RWPE1 (cell line): Measurements from ENCODE around the gene ALS2CL.

Experiments used
- CTCF ChIA-PET: fragments of 350-600 bp; sonication (Branson Sonifier 250); formaldehyde crosslinking; extraction: SDS; loops from one replicate; lab custom pipeline; 2021; lab: Yijun Ruan, JAX
- POLR2A ChIA-PET: fragments of 400-600 bp; formaldehyde crosslinking; extraction: SDS; loops from one replicate; lab custom pipeline; 2020; ENCODE audit warnings: antibody characterized with exemption; ENCODE audit not compliant: low non-redundant PET; lab: Yijun Ruan, JAX
- DNase-seq: peaks from one replicate; pipeline ENCODE4 v3.0.0; 2012; ENCODE audit warnings: low spot score
- H3K27ac ChIP-seq: fragments of 450-650 bp; 2 replicates; pipeline ENCODE4 v1.5.1; 2017
- CTCF ChIP-seq: fragments of 450-650 bp; conservative IDR thresholded peaks from 2 replicates; pipeline ENCODE4 v1.5.1; 2017; ENCODE audit warnings: low read depth, mild to moderate bottlenecking

The ALS2CL gene

GRCh38 chr3:46634856-46635255 lies 58.6 kb downstream of the ALS2CL start:
- POLR2A ChIA-PET: no interaction called here
- H3K27ac ChIP-seq: no peak overlapping the region
- CTCF ChIA-PET: no interaction called here
- TF ChIP-seq CTCF: no peak
- no peak for DNase-seq

- CTCF ChIA-PET: no interaction called here
- POLR2A ChIA-PET: no interaction called here
- no peak overlapping the region for H3K27ac ChIP-seq
- no peak for DNase-seq
- TF ChIP-seq CTCF: no peak
These were observed 60.7 kb downstream of the ALS2CL start for GRCh38 chr3:46632792-46633191.

GRCh38 chr3:46629551-46630517 lies 63.6 kb downstream of the ALS2CL start:
- peak; percentile 9 for DNase-seq
- ChIA-PET CTCF (interaction anchor here (0.6 kb wide), 2 partner anchors 140 to 721 kb away, joined by 3 to 4 read pairs; no protein-coding TSS in a partner anchor), POLR2A (no interaction called here)
- H3K27ac ChIP-seq: no peak overlapping the region
- peak; percentile 67 for TF ChIP-seq CTCF

GRCh38 chr3:46628901-46629369 lies 64.5 kb downstream of the ALS2CL start:
- no peak for TF ChIP-seq CTCF
- DNase-seq: no peak
- POLR2A ChIA-PET: no interaction called here
- CTCF ChIA-PET: no interaction called here
- H3K27ac ChIP-seq: no peak overlapping the region

- CTCF ChIA-PET: no interaction called here
- no peak for DNase-seq
- H3K27ac ChIP-seq: no peak overlapping the region
- no peak for TF ChIP-seq CTCF
- POLR2A ChIA-PET: no interaction called here
These were observed 66.4 kb downstream of the ALS2CL start for GRCh38 chr3:46627078-46627477.

GRCh38 chr3:46626039-46626438 lies 67.4 kb downstream of the ALS2CL start:
- POLR2A ChIA-PET: no interaction called here
- TF ChIP-seq CTCF: no peak
- DNase-seq: no peak
- H3K27ac ChIP-seq: no peak overlapping the region
- CTCF ChIA-PET: interaction anchor here (0.8 kb wide), 1 partner anchor 138 kb away, joined by 6 read pairs; no protein-coding TSS in a partner anchor
